ENCODE measurements around the gene GATAD1. TPM values are rescaled to one million over a fixed set of nuclear protein-coding genes. Genes with fewer than 3 reads are reported as not detected.
"Not testable (repeated sequence)": the region's sequence is repeated elsewhere in the genome, so short reads cannot be mapped to it uniquely, and the experiment has no call there.

Gene GATAD1
- total and polyA plus RNA-seq, 4 donors = 14.3 to 49.5 (median 41.5) TPM

DNA sequence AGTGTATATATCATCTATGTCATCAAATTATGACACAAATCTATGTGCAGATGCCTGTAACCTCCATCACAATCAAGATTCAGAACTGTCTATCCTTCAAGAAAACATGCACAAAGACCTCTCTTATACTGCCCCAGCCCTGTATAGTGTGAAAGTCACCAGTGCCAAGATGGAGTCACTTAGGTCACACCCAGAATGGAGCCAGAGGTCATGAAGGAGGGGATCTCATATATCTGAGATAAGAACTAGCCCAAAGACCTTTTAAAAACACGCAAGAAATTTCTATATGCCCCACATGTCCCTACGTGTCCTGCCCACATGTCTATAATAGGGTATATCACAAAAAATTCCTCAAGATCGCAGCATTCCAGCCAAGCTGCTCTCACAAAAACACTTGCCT lies 20.1 kb upstream of the GATAD1 start:
- no peaks in the 10 kb centered on the region for H3K4me1 ChIP-seq (ENCODE audit: control insufficient read depth in 1 of 2, insufficient read depth in 2 of 2, low read length in 2 of 2)
- no peak for DNase-seq
- WGBS, 2 donors = 61 to 69% methylated on average over 3 of the region's 3 CpGs

DNA sequence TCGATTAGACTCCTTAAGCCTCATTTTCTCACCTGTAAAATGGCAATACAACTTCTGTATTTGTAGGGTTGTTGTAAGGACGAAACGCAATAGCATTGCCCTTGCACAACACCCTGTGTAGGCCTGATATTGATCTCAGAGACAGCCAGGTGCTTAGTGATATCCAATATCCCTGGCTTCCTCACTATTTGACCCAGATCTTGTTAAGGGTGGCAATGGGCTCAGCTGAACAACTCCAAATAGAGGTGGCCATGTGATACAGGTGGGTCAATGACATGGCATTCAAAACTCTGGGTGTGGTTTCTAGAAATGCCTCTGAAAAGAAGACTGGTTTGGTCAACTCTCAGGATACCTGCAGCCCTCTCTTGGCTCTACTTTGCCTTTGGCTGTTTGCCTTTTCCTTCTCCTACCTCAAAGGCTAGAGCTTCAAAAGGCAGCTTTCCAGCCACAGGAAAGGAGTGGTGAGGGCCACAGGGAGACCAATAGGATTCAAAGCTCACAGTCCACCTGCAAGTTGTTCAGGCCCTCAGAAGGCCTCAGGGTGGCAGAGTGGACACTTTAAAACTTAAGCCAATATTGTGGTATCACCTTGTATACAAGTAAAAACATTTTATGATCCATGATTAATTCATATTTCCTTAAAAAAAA lies 14.9 kb upstream of the GATAD1 start:
- no peak overlapping the region for H3K4me3 ChIP-seq (ENCODE audit: low read length in 2 of 2)
- WGBS, 2 donors = 72 to 86% methylated on average over 3 of the region's 3 CpGs
- intact Hi-C loops (cut with DNase I) = no loop called here
- H3K27me3 ChIP-seq (ENCODE audit: control insufficient read depth in 1 of 2, insufficient read depth in 2 of 2, low read length in 1 of 2) = no peaks in the 10 kb centered on the region
- H3K9me3 ChIP-seq (ENCODE audit: control insufficient read depth, low read length) = no peaks in the 10 kb centered on the region
- H3K27ac ChIP-seq (ENCODE audit: low read depth in 1 of 2, low read length in 2 of 2) = no peak overlapping the region
- H3K36me3 ChIP-seq (ENCODE audit: control insufficient read depth in 1 of 2, insufficient read depth in 2 of 2, low read length in 1 of 2) = no peaks in the 10 kb centered on the region
- DNase-seq = no peak
- H3K4me1 ChIP-seq (ENCODE audit: control insufficient read depth in 1 of 2, insufficient read depth in 2 of 2, low read length in 2 of 2) = no peaks in the 10 kb centered on the region
- no peak for ATAC-seq (ENCODE audit: low FRiP score)

More for the DNA sequence above, 20.1 kb upstream of the GATAD1 start:
- Histone ChIP-seq H3K36me3 (ENCODE audit: control insufficient read depth in 1 of 2, insufficient read depth in 2 of 2, low read length in 1 of 2) (no peaks in the 10 kb centered on the region), H3K27ac (ENCODE audit: low read depth in 1 of 2, low read length in 2 of 2) (no peak overlapping the region), H3K9me3 (ENCODE audit: control insufficient read depth, low read length) (no peaks in the 10 kb centered on the region), H3K27me3 (ENCODE audit: control insufficient read depth in 1 of 2, insufficient read depth in 2 of 2, low read length in 1 of 2) (no peaks in the 10 kb centered on the region), H3K4me3 (ENCODE audit: low read length in 2 of 2) (no peak overlapping the region)
- ATAC-seq (ENCODE audit: low FRiP score) = no peak
- intact Hi-C loops (cut with DNase I) = loop anchor here in 1 of 2 donors (10.0 kb wide), 1 partner anchor 182 kb away; the partner anchor contains the start of genes ANKIB1 and KRIT1

DNA sequence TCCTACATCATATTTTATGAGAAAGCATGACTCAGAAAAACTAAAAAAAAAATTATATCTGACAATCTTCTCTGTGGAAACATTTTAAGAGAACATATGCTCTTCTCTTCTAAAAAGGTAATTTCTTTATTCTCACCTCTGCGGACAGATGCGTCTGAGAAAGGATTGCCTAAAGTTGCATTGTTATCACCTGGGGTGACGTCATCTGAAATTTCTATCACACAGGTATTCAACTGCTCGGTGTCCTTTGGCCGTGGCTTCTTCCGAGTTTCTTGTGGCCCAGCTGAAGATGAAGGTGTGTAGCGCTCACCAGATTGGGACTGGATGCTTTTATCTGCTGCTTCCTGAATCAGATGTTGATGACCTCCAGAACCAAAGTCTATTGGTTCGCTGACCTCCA lies 14.3 kb upstream of the GATAD1 start:
- no peaks in the 10 kb centered on the region for H3K4me1 ChIP-seq (ENCODE audit: control insufficient read depth in 1 of 2, insufficient read depth in 2 of 2, low read length in 2 of 2)
- no peaks in the 10 kb centered on the region for H3K27me3 ChIP-seq (ENCODE audit: control insufficient read depth in 1 of 2, insufficient read depth in 2 of 2, low read length in 1 of 2)
- no peak overlapping the region for H3K4me3 ChIP-seq (ENCODE audit: low read length in 2 of 2)
- DNase-seq (no peak), ATAC-seq (ENCODE audit: low FRiP score) (no peak)
- H3K27ac ChIP-seq (ENCODE audit: low read depth in 1 of 2, low read length in 2 of 2) = no peak overlapping the region
- WGBS, 2 donors = 94 to 96% methylated on average over 8 of the region's 8 CpGs
- no peaks in the 10 kb centered on the region for H3K36me3 ChIP-seq (ENCODE audit: control insufficient read depth in 1 of 2, insufficient read depth in 2 of 2, low read length in 1 of 2)
- intact Hi-C loops (cut with DNase I) = no loop called here
- H3K9me3 ChIP-seq (ENCODE audit: control insufficient read depth, low read length) = no peaks in the 10 kb centered on the region

DNA sequence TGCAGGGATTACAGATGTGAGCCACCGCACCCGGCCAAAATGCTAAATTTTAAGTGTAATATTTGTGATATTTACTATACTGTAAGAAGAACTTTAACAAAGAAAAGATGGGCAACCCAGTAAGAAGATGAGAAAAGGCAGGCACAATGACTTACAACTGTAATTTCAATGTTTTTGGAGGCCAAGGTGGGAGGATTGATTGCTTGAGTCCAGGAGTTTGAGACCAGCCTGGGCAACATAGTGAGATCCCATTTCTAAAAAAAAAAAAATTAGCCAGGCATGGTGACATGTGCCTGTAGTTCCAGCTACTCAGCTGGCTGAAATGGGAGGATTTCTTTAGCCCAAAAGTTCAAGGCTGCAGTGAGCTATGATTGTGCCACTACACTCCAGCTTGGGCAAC lies 11.7 kb upstream of the GATAD1 start:
- intact Hi-C loops (cut with DNase I) = no loop called here
- Histone ChIP-seq H3K27me3 (ENCODE audit: control insufficient read depth in 1 of 2, insufficient read depth in 2 of 2, low read length in 1 of 2) (no peaks in the 10 kb centered on the region), H3K27ac (ENCODE audit: low read depth in 1 of 2, low read length in 2 of 2) (no peak overlapping the region), H3K4me1 (ENCODE audit: control insufficient read depth in 1 of 2, insufficient read depth in 2 of 2, low read length in 2 of 2) (no peaks in the 10 kb centered on the region), H3K36me3 (ENCODE audit: control insufficient read depth in 1 of 2, insufficient read depth in 2 of 2, low read length in 1 of 2) (no peaks in the 10 kb centered on the region), H3K4me3 (ENCODE audit: low read length in 2 of 2) (no peak overlapping the region), H3K9me3 (ENCODE audit: control insufficient read depth, low read length) (no peaks in the 10 kb centered on the region)
- ATAC-seq (ENCODE audit: low FRiP score) (no peak), DNase-seq (no peak)
- 92 to 96% methylated on average over 2 of the region's 2 CpGs for WGBS, 2 donors

DNA sequence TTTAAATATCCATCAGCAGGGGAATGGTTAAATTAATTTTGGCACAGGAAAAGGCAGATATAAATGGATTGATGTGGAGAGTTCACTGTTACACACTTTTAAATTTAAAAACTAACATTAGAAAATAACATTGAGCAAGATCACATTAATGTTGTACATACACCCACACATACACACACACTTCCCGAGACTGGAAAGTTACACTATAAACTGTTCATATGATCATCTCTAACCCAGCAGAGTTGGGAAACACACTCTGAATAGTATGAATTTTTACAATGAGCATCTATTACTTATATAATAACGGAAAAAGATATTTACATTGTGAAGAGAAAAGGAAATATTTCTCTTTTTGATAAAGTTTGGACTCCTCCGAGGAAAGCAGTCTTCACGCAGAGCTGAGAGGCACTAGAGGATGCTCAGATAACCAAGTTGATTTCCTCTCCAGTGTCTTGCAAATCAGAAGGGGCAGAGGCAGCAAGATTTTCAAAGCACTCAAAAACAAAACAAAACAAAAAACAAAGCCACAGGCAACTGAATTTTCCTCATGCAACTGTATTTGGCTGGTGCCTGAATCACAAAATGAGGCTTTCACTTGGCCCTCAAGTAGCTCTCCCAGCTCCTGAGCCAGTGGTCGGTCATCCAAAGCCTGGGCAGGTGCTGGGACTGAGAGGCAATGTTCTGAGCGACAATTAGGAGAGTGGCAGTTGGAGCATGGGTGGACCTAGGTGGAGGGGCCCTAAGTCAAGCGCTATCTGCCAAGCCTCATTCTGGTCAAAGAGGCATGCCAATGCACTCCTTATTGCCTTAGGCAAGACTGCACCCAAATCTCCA lies 10.5 kb upstream of the GATAD1 start:
- Histone ChIP-seq H3K27me3 (ENCODE audit: control insufficient read depth in 1 of 2, insufficient read depth in 2 of 2, low read length in 1 of 2) (no peaks in the 10 kb centered on the region), H3K4me3 (ENCODE audit: low read length in 2 of 2) (no peak overlapping the region), H3K27ac (ENCODE audit: low read depth in 1 of 2, low read length in 2 of 2) (no peak overlapping the region), H3K9me3 (ENCODE audit: control insufficient read depth, low read length) (no peaks in the 10 kb centered on the region), H3K4me1 (ENCODE audit: control insufficient read depth in 1 of 2, insufficient read depth in 2 of 2, low read length in 2 of 2) (no peaks in the 10 kb centered on the region), H3K36me3 (ENCODE audit: control insufficient read depth in 1 of 2, insufficient read depth in 2 of 2, low read length in 1 of 2) (no peaks in the 10 kb centered on the region)
- DNase-seq = no peak
- WGBS, 2 donors = 57% methylated on average over 7 of the region's 7 CpGs
- no peak for ATAC-seq (ENCODE audit: low FRiP score)
- intact Hi-C loops (cut with DNase I) = no loop called here

DNA sequence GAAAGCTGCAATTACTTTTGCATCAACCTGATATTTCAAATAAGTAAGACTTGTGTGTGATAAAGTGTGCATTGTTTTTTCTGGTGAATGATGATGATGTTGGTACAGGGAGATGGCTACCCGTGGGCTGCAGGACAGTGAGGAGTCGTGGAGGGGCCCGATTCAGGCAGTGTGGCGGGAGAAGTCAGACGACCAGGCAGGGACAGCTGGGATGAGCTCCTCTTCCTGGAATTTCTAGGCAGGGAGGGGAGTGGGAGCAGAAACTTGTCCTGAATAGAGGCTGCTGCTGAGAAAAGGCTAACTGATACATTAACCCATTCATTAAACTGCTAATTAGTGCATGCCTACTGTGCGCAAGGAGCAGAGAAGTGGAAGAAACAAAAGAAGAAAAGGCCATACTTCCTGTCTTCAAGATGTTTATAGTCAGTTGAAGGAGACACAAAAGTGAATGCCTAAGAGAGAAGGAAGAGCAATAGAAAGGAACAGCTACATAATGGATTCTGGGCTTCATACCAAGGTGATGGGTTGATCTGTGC lies 9.3 kb upstream of the GATAD1 start:
- no peaks in the 10 kb centered on the region for H3K27me3 ChIP-seq (ENCODE audit: control insufficient read depth in 1 of 2, insufficient read depth in 2 of 2, low read length in 1 of 2)
- H3K27ac ChIP-seq (ENCODE audit: low read depth in 1 of 2, low read length in 2 of 2) = no peak overlapping the region
- no peaks in the 10 kb centered on the region for H3K9me3 ChIP-seq (ENCODE audit: control insufficient read depth, low read length)
- 69 to 74% methylated on average over 6 of the region's 6 CpGs for WGBS, 2 donors
- H3K4me1 ChIP-seq (ENCODE audit: control insufficient read depth in 1 of 2, insufficient read depth in 2 of 2, low read length in 2 of 2) = no peaks in the 10 kb centered on the region
- no peak for ATAC-seq (ENCODE audit: low FRiP score)
- no peaks in the 10 kb centered on the region for H3K36me3 ChIP-seq (ENCODE audit: control insufficient read depth in 1 of 2, insufficient read depth in 2 of 2, low read length in 1 of 2)
- no peak overlapping the region for H3K4me3 ChIP-seq (ENCODE audit: low read length in 2 of 2)
- DNase-seq = no peak
- intact Hi-C loops (cut with DNase I) = no loop called here

DNA sequence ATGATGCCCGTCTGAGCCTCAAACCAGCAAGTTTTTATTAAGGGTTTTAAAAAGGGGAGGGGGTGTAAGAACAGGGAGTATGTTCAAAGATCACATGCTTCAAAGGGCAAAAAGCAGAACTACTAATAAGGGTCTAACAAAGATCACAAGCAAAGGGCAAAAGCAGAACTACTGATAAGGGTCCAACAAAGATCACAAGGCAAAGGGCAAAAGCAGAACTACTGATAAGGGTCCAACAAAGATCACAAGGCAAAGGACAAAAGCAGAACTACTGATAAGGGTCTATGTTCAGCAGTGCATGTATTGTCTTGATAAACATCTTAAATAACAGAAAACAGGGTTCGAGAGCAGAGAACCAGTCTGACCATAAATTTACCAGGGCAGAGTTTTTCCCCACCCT lies 4.6 kb upstream of the GATAD1 start:
- H3K36me3 ChIP-seq (ENCODE audit: control insufficient read depth in 1 of 2, insufficient read depth in 2 of 2, low read length in 1 of 2); DNase-seq; H3K27ac ChIP-seq (ENCODE audit: low read depth in 1 of 2, low read length in 2 of 2); H3K4me1 ChIP-seq (ENCODE audit: control insufficient read depth in 1 of 2, insufficient read depth in 2 of 2, low read length in 2 of 2); H3K9me3 ChIP-seq (ENCODE audit: control insufficient read depth, low read length); H3K27me3 ChIP-seq (ENCODE audit: control insufficient read depth in 1 of 2, insufficient read depth in 2 of 2, low read length in 1 of 2); ATAC-seq (ENCODE audit: low FRiP score); H3K4me3 ChIP-seq (ENCODE audit: low read length in 2 of 2): not testable (repeated sequence)
- 87 to 92% methylated on average over 2 of the region's 2 CpGs for WGBS, 2 donors
- intact Hi-C loops (cut with DNase I) = loop anchor here (10.0 kb wide), 2 partner anchors 268 to 308 kb away; partner anchors contain the start of genes LRRD1 (in 2 of the 2) and CYP51A1 (in 1 of the 2)

DNA sequence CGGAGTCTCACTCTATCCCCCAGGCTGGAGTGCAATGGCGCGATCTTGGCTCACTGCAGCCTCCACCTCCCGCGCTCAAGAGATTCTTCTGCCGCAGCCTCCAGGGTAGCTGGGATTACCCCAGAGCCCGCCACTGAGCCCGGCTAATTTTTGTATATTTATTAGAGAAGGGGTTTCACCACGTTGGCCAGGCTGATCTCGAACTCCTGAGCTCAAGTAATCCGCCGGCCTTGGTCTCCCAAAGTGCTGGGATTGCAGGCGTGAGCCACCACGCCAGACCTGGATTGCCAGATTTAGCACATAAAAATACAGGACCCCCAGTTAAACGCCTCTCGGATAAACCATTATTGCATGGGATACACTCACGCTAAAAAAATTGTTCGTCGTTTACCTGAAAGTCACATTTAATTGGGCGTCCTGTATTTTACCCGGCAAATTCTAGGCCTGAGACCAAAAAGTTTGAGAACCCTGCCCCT lies 375 bp upstream of the GATAD1 start:
- WGBS, 2 donors = 52 to 53% methylated on average over 21 of the region's 21 CpGs
- DNase-seq = no peak
- intact Hi-C loops (cut with DNase I) = loop anchor here (2.0 to 10.0 kb wide), 4 partner anchors 22 to 312 kb away; partner anchors contain the start of genes LRRD1 (in 2 of the 2) and CYP51A1 (in 1 of the 2)

More for the DNA sequence above, 375 bp upstream of the GATAD1 start:
- Histone ChIP-seq H3K4me1 (ENCODE audit: control insufficient read depth in 1 of 2, insufficient read depth in 2 of 2, low read length in 2 of 2) (no peaks in the 10 kb centered on the region), H3K4me3 (ENCODE audit: low read length in 2 of 2) (no peak overlapping the region), H3K27ac (ENCODE audit: low read depth in 1 of 2, low read length in 2 of 2) (no peak overlapping the region), H3K36me3 (ENCODE audit: control insufficient read depth in 1 of 2, insufficient read depth in 2 of 2, low read length in 1 of 2) (no peaks in the 10 kb centered on the region), H3K27me3 (ENCODE audit: control insufficient read depth in 1 of 2, insufficient read depth in 2 of 2, low read length in 1 of 2) (no peaks in the 10 kb centered on the region), H3K9me3 (ENCODE audit: control insufficient read depth, low read length) (no peaks in the 10 kb centered on the region)
- ATAC-seq (ENCODE audit: low FRiP score) = no peak
